ENCODE measurements around the gene MPZL1. TPM values are rescaled to one million over a fixed set of nuclear protein-coding genes. Genes with fewer than 3 reads are reported as not detected.

MPZL1 gene
- total and polyA plus RNA-seq, 2 of the 13 experiments (the other 11 are each of a cell fraction or from before 2014, with no cell fraction given) = 38.0 to 68.7 TPM

DNA sequence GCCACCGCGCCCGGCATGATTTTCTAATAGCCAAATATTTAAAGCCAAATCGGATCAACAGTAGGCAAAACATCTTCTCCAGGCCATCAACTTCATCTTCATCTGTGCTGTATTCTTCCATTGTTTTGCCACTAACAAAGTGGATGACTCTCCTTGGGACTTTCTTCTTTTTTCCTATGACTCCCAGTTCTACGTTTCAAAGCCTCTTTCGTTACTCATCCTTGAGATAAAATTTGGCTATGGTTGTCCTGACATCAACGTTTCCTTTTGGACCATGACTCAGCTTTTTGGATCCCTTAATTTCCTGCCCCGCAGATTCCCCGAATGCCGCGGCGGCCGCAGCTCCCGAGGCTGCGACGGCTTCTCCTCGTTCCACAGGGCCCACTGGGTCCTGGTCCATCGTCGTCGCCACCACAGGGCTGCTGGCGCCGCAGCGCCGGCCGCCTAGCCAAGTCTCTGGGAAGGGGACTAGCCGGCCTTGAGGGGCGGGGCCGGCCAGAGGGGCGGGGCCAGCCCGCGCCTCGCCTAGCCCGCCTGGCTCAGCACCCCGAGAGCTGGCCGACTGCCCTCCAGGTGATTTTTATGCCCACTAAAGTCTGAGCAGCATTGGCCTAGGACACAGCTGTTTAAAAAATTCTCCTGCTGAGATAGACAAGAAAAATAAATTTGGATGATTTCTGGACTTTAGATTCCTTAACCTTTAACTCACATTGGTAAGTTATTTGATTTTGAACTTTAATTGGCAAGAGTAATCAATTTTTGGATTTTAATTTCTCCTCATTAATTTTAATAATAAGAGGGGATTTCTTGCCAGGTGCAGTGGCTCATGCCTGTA is 98.3 kb downstream of the MPZL1 start:
- H3K9me3 ChIP-seq (ENCODE audit: low read length) = peaks cover 6% of the 10 kb centered on the region; the same call in 1 of the 2 replicates
- no peak overlapping the region for H3K27ac ChIP-seq (ENCODE audit: extremely low read length, insufficient read depth, low read length)
- no peaks in the 10 kb centered on the region for H4K20me1 ChIP-seq (ENCODE audit: insufficient read depth, low read length)
- H3K79me2 ChIP-seq (ENCODE audit: insufficient read depth, low read length) = no peaks in the 10 kb centered on the region
- H3K4me1 ChIP-seq (ENCODE audit: insufficient read depth, low read length) = peaks cover 50% of the 10 kb centered on the region
- WGBS (ENCODE audit: low lambda C conversion rate) = 78% methylated on average over 26 of the region's 35 CpGs
- TF ChIP-seq SRY (CRISPR knock-in tag; IDR thresholded peaks at IDR 0.05) = no peak
- TF ChIP-seq STAT5B (CRISPR knock-in tag; IDR thresholded peaks at IDR 0.05) = no peak
- TF ChIP-seq, protein P1, sequence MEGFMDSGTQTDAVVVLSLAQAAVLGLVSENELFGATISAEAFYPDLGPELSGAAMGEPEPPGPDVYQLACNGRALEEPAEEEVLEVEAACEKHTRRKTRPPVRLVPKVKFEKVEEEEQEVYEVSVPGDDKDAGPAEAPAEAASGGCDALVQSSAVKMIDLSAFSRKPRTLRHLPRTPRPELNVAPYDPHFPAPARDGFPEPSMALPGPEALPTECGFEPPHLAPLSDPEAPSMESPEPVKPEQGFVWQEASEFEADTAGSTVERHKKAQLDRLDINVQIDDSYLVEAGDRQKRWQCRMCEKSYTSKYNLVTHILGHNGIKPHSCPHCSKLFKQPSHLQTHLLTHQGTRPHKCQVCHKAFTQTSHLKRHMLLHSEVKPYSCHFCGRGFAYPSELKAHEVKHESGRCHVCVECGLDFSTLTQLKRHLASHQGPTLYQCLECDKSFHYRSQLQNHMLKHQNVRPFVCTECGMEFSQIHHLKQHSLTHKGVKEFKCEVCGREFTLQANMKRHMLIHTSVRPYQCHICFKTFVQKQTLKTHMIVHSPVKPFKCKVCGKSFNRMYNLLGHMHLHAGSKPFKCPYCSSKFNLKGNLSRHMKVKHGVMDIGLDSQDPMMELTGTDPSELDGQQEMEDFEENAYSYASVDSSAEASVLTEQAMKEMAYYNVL (CRISPR knock-in tag; IDR thresholded peaks at IDR 0.05; ENCODE audit: borderline replicate concordance) = no peak
- TF ChIP-seq FOSL2 (CRISPR knock-in tag; IDR thresholded peaks at IDR 0.05) = no peak
- TF ChIP-seq, protein P2, sequence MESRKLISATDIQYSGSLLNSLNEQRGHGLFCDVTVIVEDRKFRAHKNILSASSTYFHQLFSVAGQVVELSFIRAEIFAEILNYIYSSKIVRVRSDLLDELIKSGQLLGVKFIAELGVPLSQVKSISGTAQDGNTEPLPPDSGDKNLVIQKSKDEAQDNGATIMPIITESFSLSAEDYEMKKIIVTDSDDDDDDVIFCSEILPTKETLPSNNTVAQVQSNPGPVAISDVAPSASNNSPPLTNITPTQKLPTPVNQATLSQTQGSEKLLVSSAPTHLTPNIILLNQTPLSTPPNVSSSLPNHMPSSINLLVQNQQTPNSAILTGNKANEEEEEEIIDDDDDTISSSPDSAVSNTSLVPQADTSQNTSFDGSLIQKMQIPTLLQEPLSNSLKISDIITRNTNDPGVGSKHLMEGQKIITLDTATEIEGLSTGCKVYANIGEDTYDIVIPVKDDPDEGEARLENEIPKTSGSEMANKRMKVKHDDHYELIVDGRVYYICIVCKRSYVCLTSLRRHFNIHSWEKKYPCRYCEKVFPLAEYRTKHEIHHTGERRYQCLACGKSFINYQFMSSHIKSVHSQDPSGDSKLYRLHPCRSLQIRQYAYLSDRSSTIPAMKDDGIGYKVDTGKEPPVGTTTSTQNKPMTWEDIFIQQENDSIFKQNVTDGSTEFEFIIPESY (CRISPR knock-in tag; IDR thresholded peaks at IDR 0.05) = peak; percentile 58
- no peak for TF ChIP-seq ZNF264 (CRISPR knock-in tag; IDR thresholded peaks at IDR 0.05)
- TF ChIP-seq, protein P3, sequence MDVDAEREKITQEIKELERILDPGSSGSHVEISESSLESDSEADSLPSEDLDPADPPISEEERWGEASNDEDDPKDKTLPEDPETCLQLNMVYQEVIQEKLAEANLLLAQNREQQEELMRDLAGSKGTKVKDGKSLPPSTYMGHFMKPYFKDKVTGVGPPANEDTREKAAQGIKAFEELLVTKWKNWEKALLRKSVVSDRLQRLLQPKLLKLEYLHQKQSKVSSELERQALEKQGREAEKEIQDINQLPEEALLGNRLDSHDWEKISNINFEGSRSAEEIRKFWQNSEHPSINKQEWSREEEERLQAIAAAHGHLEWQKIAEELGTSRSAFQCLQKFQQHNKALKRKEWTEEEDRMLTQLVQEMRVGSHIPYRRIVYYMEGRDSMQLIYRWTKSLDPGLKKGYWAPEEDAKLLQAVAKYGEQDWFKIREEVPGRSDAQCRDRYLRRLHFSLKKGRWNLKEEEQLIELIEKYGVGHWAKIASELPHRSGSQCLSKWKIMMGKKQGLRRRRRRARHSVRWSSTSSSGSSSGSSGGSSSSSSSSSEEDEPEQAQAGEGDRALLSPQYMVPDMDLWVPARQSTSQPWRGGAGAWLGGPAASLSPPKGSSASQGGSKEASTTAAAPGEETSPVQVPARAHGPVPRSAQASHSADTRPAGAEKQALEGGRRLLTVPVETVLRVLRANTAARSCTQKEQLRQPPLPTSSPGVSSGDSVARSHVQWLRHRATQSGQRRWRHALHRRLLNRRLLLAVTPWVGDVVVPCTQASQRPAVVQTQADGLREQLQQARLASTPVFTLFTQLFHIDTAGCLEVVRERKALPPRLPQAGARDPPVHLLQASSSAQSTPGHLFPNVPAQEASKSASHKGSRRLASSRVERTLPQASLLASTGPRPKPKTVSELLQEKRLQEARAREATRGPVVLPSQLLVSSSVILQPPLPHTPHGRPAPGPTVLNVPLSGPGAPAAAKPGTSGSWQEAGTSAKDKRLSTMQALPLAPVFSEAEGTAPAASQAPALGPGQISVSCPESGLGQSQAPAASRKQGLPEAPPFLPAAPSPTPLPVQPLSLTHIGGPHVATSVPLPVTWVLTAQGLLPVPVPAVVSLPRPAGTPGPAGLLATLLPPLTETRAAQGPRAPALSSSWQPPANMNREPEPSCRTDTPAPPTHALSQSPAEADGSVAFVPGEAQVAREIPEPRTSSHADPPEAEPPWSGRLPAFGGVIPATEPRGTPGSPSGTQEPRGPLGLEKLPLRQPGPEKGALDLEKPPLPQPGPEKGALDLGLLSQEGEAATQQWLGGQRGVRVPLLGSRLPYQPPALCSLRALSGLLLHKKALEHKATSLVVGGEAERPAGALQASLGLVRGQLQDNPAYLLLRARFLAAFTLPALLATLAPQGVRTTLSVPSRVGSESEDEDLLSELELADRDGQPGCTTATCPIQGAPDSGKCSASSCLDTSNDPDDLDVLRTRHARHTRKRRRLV (CRISPR knock-in tag; IDR thresholded peaks at IDR 0.05) = no peak
- TF ChIP-seq CHD4 (IDR thresholded peaks at IDR 0.05; ENCODE audit: borderline replicate concordance, low read length) = no peak
- no peak for TF ChIP-seq BORCS8-MEF2B (CRISPR knock-in tag; IDR thresholded peaks at IDR 0.05)
- peak; percentile 67 for TF ChIP-seq NFE2L2 (IDR thresholded peaks at IDR 0.05; ENCODE audit: low read length)
- no peak for TF ChIP-seq ATF1 (CRISPR knock-in tag; IDR thresholded peaks at IDR 0.05)
- no peak for TF ChIP-seq JUN (CRISPR knock-in tag; IDR thresholded peaks at IDR 0.05)
- TF ChIP-seq RFXANK (CRISPR knock-in tag; IDR thresholded peaks at IDR 0.05) = no peak
- TF ChIP-seq HOXA5 (CRISPR knock-in tag; IDR thresholded peaks at IDR 0.05) = no peak
- no peak overlapping the region for H3K4me3 ChIP-seq (replicated peaks in 1 of 3; ENCODE audit: insufficient read depth in 1 of 3, low read depth in 2 of 3, low read length in 3 of 3)
- no peaks in the 10 kb centered on the region for H3K36me3 ChIP-seq (replicated peaks in 1 of 2; ENCODE audit: control insufficient read depth in 1 of 2, insufficient read depth in 2 of 2, low read length in 2 of 2)
- in situ Hi-C loops (cut with HindIII; ENCODE audit: extremely low pct_ligation_motif_present, low pct_unique_long_range_greater_than_20kb) (no loop called here), intact Hi-C loops (cut with micrococcal nuclease; ENCODE audit: unreplicated experiment) (no loop called here)
- peak; percentile 76 for FAIRE-seq
- BruUV-seq (replicated peaks) = no TSS peak
- no peak overlapping the region for H2AFZ ChIP-seq (ENCODE audit: low read length)
- H3K27me3 ChIP-seq (ENCODE audit: control insufficient read depth in 1 of 2, insufficient read depth in 2 of 2, low read length in 2 of 2) = peaks cover 0 to 10% of the 10 kb centered on the region in 2 experiments; a peak in 1 of 5 replicates
- no peak overlapping the region for H3K9ac ChIP-seq (ENCODE audit: insufficient read depth, low read depth, low read length)
- DNase-seq (ENCODE audit: low spot score) = no peak
- no peak for ATAC-seq
- POLR2A ChIA-PET = no interaction called here
- no peak overlapping the region for H3K4me2 ChIP-seq (ENCODE audit: low read depth, low read length)
- CTCF ChIA-PET (ENCODE audit: low intra/inter-chr PET ratio, low total read pairs) = no interaction called here
